Measurements from ENCODE around the gene AKAP8L.
A peak's percentile ranks its signal among the peaks of the same experiment; 100 is the strongest.
"Not testable (repeated sequence)": the region's sequence is repeated elsewhere in the genome, so short reads cannot be mapped to it uniquely, and the experiment has no call there.

Gene AKAP8L

GRCh38 chr19:15352535-15352934 lies 66.3 kb downstream of the AKAP8L start:
- no CpG with 5 or more reads among the region's 8 CpGs for WGBS (ENCODE audit: extremely low coverage, insufficient coverage, low lambda C conversion rate)
- H3K4ac ChIP-seq (ENCODE audit: low read depth, low read length) = not testable (repeated sequence)

GRCh38 chr19:15341328-15341727 lies 77.5 kb downstream of the AKAP8L start:
- H3K18ac ChIP-seq (ENCODE audit: low read length); H3K4ac ChIP-seq (ENCODE audit: low read depth, low read length); DNase-seq; H3K79me1 ChIP-seq (ENCODE audit: low read length); H3K4me3 ChIP-seq (ENCODE audit: low read length); H3K27ac ChIP-seq (ENCODE audit: low read depth, low read length); H4K5ac ChIP-seq (ENCODE audit: low read length); H3K9ac ChIP-seq (ENCODE audit: low read length); H3K23ac ChIP-seq (ENCODE audit: low read length); H3K79me2 ChIP-seq (ENCODE audit: control insufficient read depth, insufficient read depth, low read length); H2BK120ac ChIP-seq (ENCODE audit: low read depth, low read length); H2BK15ac ChIP-seq (replicated peaks; ENCODE audit: low read depth); H3K56ac ChIP-seq (ENCODE audit: low read length); H2BK5ac ChIP-seq (ENCODE audit: low read length); H3K4me2 ChIP-seq (ENCODE audit: low read length); H3K4me1 ChIP-seq (ENCODE audit: control insufficient read depth, low read depth, low read length); H2AK5ac ChIP-seq (ENCODE audit: low read length); H3K36me3 ChIP-seq (ENCODE audit: control insufficient read depth, insufficient read depth, low read length); H4K8ac ChIP-seq (ENCODE audit: low read depth, low read length); H3K27me3 ChIP-seq (ENCODE audit: insufficient read depth, low read length, poor library complexity): not testable (repeated sequence)
- WGBS (ENCODE audit: extremely low coverage, insufficient coverage, low lambda C conversion rate) = no CpG with 5 or more reads among the region's 11 CpGs

More at GRCh38 chr19:15352535-15352934, 66.3 kb downstream of the AKAP8L start:
- H3K23ac ChIP-seq (ENCODE audit: low read length); H2BK15ac ChIP-seq (replicated peaks; ENCODE audit: low read depth); H4K8ac ChIP-seq (ENCODE audit: low read depth, low read length); H3K4me2 ChIP-seq (ENCODE audit: low read length); H3K4me1 ChIP-seq (ENCODE audit: control insufficient read depth, low read depth, low read length); H2BK5ac ChIP-seq (ENCODE audit: low read length); H3K79me2 ChIP-seq (ENCODE audit: control insufficient read depth, insufficient read depth, low read length); H3K79me1 ChIP-seq (ENCODE audit: low read length); H4K5ac ChIP-seq (ENCODE audit: low read length); H2AK5ac ChIP-seq (ENCODE audit: low read length); H3K27ac ChIP-seq (ENCODE audit: low read depth, low read length); H3K27me3 ChIP-seq (ENCODE audit: insufficient read depth, low read length, poor library complexity); H3K4me3 ChIP-seq (ENCODE audit: low read length); DNase-seq; H3K56ac ChIP-seq (ENCODE audit: low read length); H3K18ac ChIP-seq (ENCODE audit: low read length); H3K9ac ChIP-seq (ENCODE audit: low read length); H2BK120ac ChIP-seq (ENCODE audit: low read depth, low read length): not testable (repeated sequence)
- peaks cover 10% of the 10 kb centered on the region for H3K36me3 ChIP-seq (ENCODE audit: control insufficient read depth, insufficient read depth, low read length)

GRCh38 chr19:15340086-15340485 lies 78.7 kb downstream of the AKAP8L start:
- H3K79me1 ChIP-seq (ENCODE audit: low read length) = no peaks in the 10 kb centered on the region
- H4K5ac ChIP-seq (ENCODE audit: low read length) = no peak overlapping the region
- no peak overlapping the region for H2AK5ac ChIP-seq (ENCODE audit: low read length)
- no peak overlapping the region for H4K8ac ChIP-seq (ENCODE audit: low read depth, low read length)
- H3K27me3 ChIP-seq (ENCODE audit: insufficient read depth, low read length, poor library complexity) = no peaks in the 10 kb centered on the region
- no peak overlapping the region for H3K23ac ChIP-seq (ENCODE audit: low read length)
- no CpG with 5 or more reads among the region's 4 CpGs for WGBS (ENCODE audit: extremely low coverage, insufficient coverage, low lambda C conversion rate)
- no peaks in the 10 kb centered on the region for H3K36me3 ChIP-seq (ENCODE audit: control insufficient read depth, insufficient read depth, low read length)
- H3K4me2 ChIP-seq (ENCODE audit: low read length) = no peak overlapping the region
- H3K79me2 ChIP-seq (ENCODE audit: control insufficient read depth, insufficient read depth, low read length) = no peaks in the 10 kb centered on the region
- H3K9ac ChIP-seq (ENCODE audit: low read length) = no peak overlapping the region
- H3K4me1 ChIP-seq (ENCODE audit: control insufficient read depth, low read depth, low read length) = no peaks in the 10 kb centered on the region
- H3K4me3 ChIP-seq (ENCODE audit: low read length) = no peak overlapping the region
- no peak overlapping the region for H2BK120ac ChIP-seq (ENCODE audit: low read depth, low read length)
- H3K4ac ChIP-seq (ENCODE audit: low read depth, low read length) = no peak overlapping the region
- no peak overlapping the region for H2BK15ac ChIP-seq (replicated peaks; ENCODE audit: low read depth)
- H3K56ac ChIP-seq (ENCODE audit: low read length) = no peak overlapping the region
- H2BK5ac ChIP-seq (ENCODE audit: low read length) = no peak overlapping the region
- H3K18ac ChIP-seq (ENCODE audit: low read length) = no peak overlapping the region
- DNase-seq = no peak
- H3K27ac ChIP-seq (ENCODE audit: low read depth, low read length) = no peak overlapping the region

- Histone ChIP-seq H3K4me3 (ENCODE audit: low read length) (no peak overlapping the region), H2BK5ac (ENCODE audit: low read length) (no peak overlapping the region), H3K4me1 (ENCODE audit: control insufficient read depth, low read depth, low read length) (no peaks in the 10 kb centered on the region), H2BK120ac (ENCODE audit: low read depth, low read length) (no peak overlapping the region), H3K4me2 (ENCODE audit: low read length) (no peak overlapping the region), H2AK5ac (ENCODE audit: low read length) (no peak overlapping the region), H3K36me3 (ENCODE audit: control insufficient read depth, insufficient read depth, low read length) (no peaks in the 10 kb centered on the region), H4K5ac (ENCODE audit: low read length) (no peak overlapping the region), H3K23ac (ENCODE audit: low read length) (no peak overlapping the region), H3K9ac (ENCODE audit: low read length) (no peak overlapping the region), H3K27ac (ENCODE audit: low read depth, low read length) (no peak overlapping the region), H2BK15ac (replicated peaks; ENCODE audit: low read depth) (no peak overlapping the region), H3K18ac (ENCODE audit: low read length) (no peak overlapping the region), H3K79me1 (ENCODE audit: low read length) (no peaks in the 10 kb centered on the region), H3K79me2 (ENCODE audit: control insufficient read depth, insufficient read depth, low read length) (peaks cover 5% of the 10 kb centered on the region), H3K56ac (ENCODE audit: low read length) (no peak overlapping the region), H3K27me3 (ENCODE audit: insufficient read depth, low read length, poor library complexity) (no peaks in the 10 kb centered on the region), H3K4ac (ENCODE audit: low read depth, low read length) (no peak overlapping the region), H4K8ac (ENCODE audit: low read depth, low read length) (no peak overlapping the region)
- whole genome bisulfite sequencing (ENCODE audit: extremely low coverage, insufficient coverage, low lambda C conversion rate) = no CpG with 5 or more reads among the region's 8 CpGs
- no peak for DNase-seq
These were observed 81.6 kb downstream of the AKAP8L start for GRCh38 chr19:15337202-15337601.

GRCh38 chr19:15335992-15336391 lies 82.8 kb downstream of the AKAP8L start:
- not testable (repeated sequence) for H2BK15ac ChIP-seq (replicated peaks; ENCODE audit: low read depth); H3K4ac ChIP-seq (ENCODE audit: low read depth, low read length); H3K23ac ChIP-seq (ENCODE audit: low read length); H3K79me1 ChIP-seq (ENCODE audit: low read length); H3K9ac ChIP-seq (ENCODE audit: low read length); H3K36me3 ChIP-seq (ENCODE audit: control insufficient read depth, insufficient read depth, low read length); H4K8ac ChIP-seq (ENCODE audit: low read depth, low read length); H3K27ac ChIP-seq (ENCODE audit: low read depth, low read length); H3K4me1 ChIP-seq (ENCODE audit: control insufficient read depth, low read depth, low read length); H2AK5ac ChIP-seq (ENCODE audit: low read length); H3K4me2 ChIP-seq (ENCODE audit: low read length); H3K56ac ChIP-seq (ENCODE audit: low read length); H3K18ac ChIP-seq (ENCODE audit: low read length); DNase-seq; H3K27me3 ChIP-seq (ENCODE audit: insufficient read depth, low read length, poor library complexity); H2BK5ac ChIP-seq (ENCODE audit: low read length); H4K5ac ChIP-seq (ENCODE audit: low read length); H2BK120ac ChIP-seq (ENCODE audit: low read depth, low read length); H3K4me3 ChIP-seq (ENCODE audit: low read length)
- H3K79me2 ChIP-seq (ENCODE audit: control insufficient read depth, insufficient read depth, low read length) = peaks cover 14% of the 10 kb centered on the region
- WGBS (ENCODE audit: extremely low coverage, insufficient coverage, low lambda C conversion rate) = no CpG with 5 or more reads among the region's 7 CpGs

GRCh38 chr19:15332311-15332996 lies 86.3 kb downstream of the AKAP8L start, which contains the start of gene BRD4:
BRD4 (minus strand) TSS chr19:15332539; CDS start chr19:15273099, 59,440 bp downstream.
- Histone ChIP-seq H2AK5ac (ENCODE audit: low read length) (peak within 1 kb of the TSS; percentile 58), H3K4ac (ENCODE audit: low read depth, low read length) (peak within 1 kb of the TSS; percentile 100), H3K4me2 (ENCODE audit: low read length) (peak within 1 kb of the TSS; percentile 99), H2BK5ac (ENCODE audit: low read length) (peak within 1 kb of the TSS; percentile 93), H3K4me3 (ENCODE audit: low read length) (peak within 1 kb of the TSS; percentile 98), H3K27ac (ENCODE audit: low read depth, low read length) (peak within 1 kb of the TSS; percentile 99), H3K79me2 (ENCODE audit: control insufficient read depth, insufficient read depth, low read length) (peaks cover 48% of the 10 kb centered on the region), H3K18ac (ENCODE audit: low read length) (peak within 1 kb of the TSS; percentile 100), H2BK15ac (replicated peaks; ENCODE audit: low read depth) (no peak within 1 kb of the TSS), H4K8ac (ENCODE audit: low read depth, low read length) (peak within 1 kb of the TSS; percentile 17), H4K5ac (ENCODE audit: low read length) (no peak within 1 kb of the TSS), H3K56ac (ENCODE audit: low read length) (peak within 1 kb of the TSS; percentile 100), H3K4me1 (ENCODE audit: control insufficient read depth, low read depth, low read length) (peaks cover 3% of the 10 kb centered on the region), H3K23ac (ENCODE audit: low read length) (peak within 1 kb of the TSS; percentile 97), H3K36me3 (ENCODE audit: control insufficient read depth, insufficient read depth, low read length) (no peaks in the 10 kb centered on the region), H3K27me3 (ENCODE audit: insufficient read depth, low read length, poor library complexity) (no peaks in the 10 kb centered on the region), H3K9ac (ENCODE audit: low read length) (peak within 1 kb of the TSS; percentile 99), H3K79me1 (ENCODE audit: low read length) (no peaks in the 10 kb centered on the region), H2BK120ac (ENCODE audit: low read depth, low read length) (peak within 1 kb of the TSS; percentile 99)
- no CpG with 5 or more reads among the region's 81 CpGs for WGBS (ENCODE audit: extremely low coverage, insufficient coverage, low lambda C conversion rate)
- peak; percentile 64 for DNase-seq
